ENCODE results near the gene INPP4A. TPM values are rescaled to one million over a fixed set of nuclear protein-coding genes. Genes with fewer than 3 reads are reported as not detected.

Gene INPP4A
- total and polyA plus RNA-seq, 2 of the 13 experiments (the other 11 are each of a cell fraction or from before 2014, with no cell fraction given) = 10.1 to 10.9 TPM

- no peak for TF ChIP-seq RERE (CRISPR knock-in tag; IDR thresholded peaks at IDR 0.05; ENCODE audit: low read depth)
- no peak for TF ChIP-seq E2F5 (CRISPR knock-in tag; conservative IDR thresholded peaks at IDR 0.05)
- TF ChIP-seq ZNF329 (CRISPR knock-in tag; IDR thresholded peaks at IDR 0.05; ENCODE audit: low read depth) = no peak
- no peak for TF ChIP-seq HIC2 (CRISPR knock-in tag; IDR thresholded peaks at IDR 0.05; ENCODE audit: low read depth)
- no peak for TF ChIP-seq THRA (CRISPR knock-in tag; IDR thresholded peaks at IDR 0.05; ENCODE audit: borderline replicate concordance)
- TF ChIP-seq ZNF644 (CRISPR knock-in tag; IDR thresholded peaks at IDR 0.05; ENCODE audit: low read depth) = no peak
- TF ChIP-seq ATF7-NPFF (CRISPR knock-in tag; IDR thresholded peaks at IDR 0.05; ENCODE audit: low read depth) = no peak
- TF ChIP-seq CBX1 (IDR thresholded peaks at IDR 0.05; ENCODE audit: low read depth) = no peak
- TF ChIP-seq ZNF180 (CRISPR knock-in tag; IDR thresholded peaks at IDR 0.05; ENCODE audit: borderline replicate concordance, low read depth) = no peak
- TF ChIP-seq GRHL1 (CRISPR knock-in tag; conservative IDR thresholded peaks at IDR 0.05) = no peak
- TF ChIP-seq ZNF609 (CRISPR knock-in tag; IDR thresholded peaks at IDR 0.05; ENCODE audit: borderline replicate concordance) = no peak
- TF ChIP-seq NFE2 (CRISPR knock-in tag; IDR thresholded peaks at IDR 0.05) = no peak
These were observed 43.1 kb downstream of the INPP4A start (continued) for GRCh38 chr2:98487806-98488189.
